ENCODE measurements around the gene RAPGEF4.

RAPGEF4 gene

GRCh38 chr2:172735582-172736423 is at the start of gene RAPGEF4:
TSS of gene RAPGEF4 (plus strand) at chr2:172735845. CDS start at chr2:172735984, 139 bp downstream.
- DNase-seq (ENCODE audit: low spot score), result peak; percentile 40

- no peak for DNase-seq (ENCODE audit: low spot score)
Measured at GRCh38 chr2:172693037-172693436, 42.6 kb upstream of the RAPGEF4 start.

GRCh38 chr2:172693529-172694455 is 41.9 kb upstream of the RAPGEF4 start:
- DNase-seq (ENCODE audit: low spot score), result no peak

GRCh38 chr2:172697296-172697695 is 38.3 kb upstream of the RAPGEF4 start:
- no peak for DNase-seq (ENCODE audit: low spot score)

- DNase-seq (ENCODE audit: low spot score), result no peak
Measured at GRCh38 chr2:172698041-172698863, 37.4 kb upstream of the RAPGEF4 start.

GRCh38 chr2:172701250-172701649 is 34.4 kb upstream of the RAPGEF4 start:
- DNase-seq (ENCODE audit: low spot score), result no peak

GRCh38 chr2:172702451-172702850 is 33.2 kb upstream of the RAPGEF4 start:
- DNase-seq (ENCODE audit: low spot score), result no peak

GRCh38 chr2:172704072-172704936 is 31.3 kb upstream of the RAPGEF4 start:
- peak; percentile 47 for DNase-seq (ENCODE audit: low spot score)

GRCh38 chr2:172705352-172705751 is 30.3 kb upstream of the RAPGEF4 start:
- DNase-seq (ENCODE audit: low spot score), result no peak

- no peak for DNase-seq (ENCODE audit: low spot score)
Measured at GRCh38 chr2:172708247-172708646, 27.4 kb upstream of the RAPGEF4 start.

- DNase-seq (ENCODE audit: low spot score), result no peak
Measured at GRCh38 chr2:172709566-172710291, 25.9 kb upstream of the RAPGEF4 start.

- DNase-seq (ENCODE audit: low spot score), result peak; percentile 47
Measured at GRCh38 chr2:172710584-172711047, 25.0 kb upstream of the RAPGEF4 start.

GRCh38 chr2:172711110-172711509 is 24.5 kb upstream of the RAPGEF4 start:
- no peak for DNase-seq (ENCODE audit: low spot score)

- no peak for DNase-seq (ENCODE audit: low spot score)
Measured at GRCh38 chr2:172712251-172712650, 23.4 kb upstream of the RAPGEF4 start.

GRCh38 chr2:172713365-172713875 is 22.2 kb upstream of the RAPGEF4 start:
- no peak for DNase-seq (ENCODE audit: low spot score)

GRCh38 chr2:172722481-172722880 is 13.2 kb upstream of the RAPGEF4 start:
- DNase-seq (ENCODE audit: low spot score), result no peak

- DNase-seq (ENCODE audit: low spot score), result no peak
Measured at GRCh38 chr2:172723286-172723685, 12.4 kb upstream of the RAPGEF4 start.

GRCh38 chr2:172724724-172725123 is 10.9 kb upstream of the RAPGEF4 start:
- DNase-seq (ENCODE audit: low spot score), result no peak

- DNase-seq (ENCODE audit: low spot score), result no peak
Measured at GRCh38 chr2:172725284-172725683, 10.4 kb upstream of the RAPGEF4 start.

GRCh38 chr2:172725746-172726145 is 9.9 kb upstream of the RAPGEF4 start:
- no peak for DNase-seq (ENCODE audit: low spot score)

Data from HuH-7.5 (cell line).